RWPE2 (cell line): Measurements from ENCODE around the gene PRG2.

Experiments
- ATAC-seq: fragments of 200-7000 bp; cut with Tn5 transposase; 3 replicates; pipeline ENCODE4 v1.9.1; 2021; ENCODE audit warnings: low read depth
- DNase-seq: peaks from one replicate; pipeline ENCODE4 v3.0.0-alpha.2; 2020; ENCODE audit warnings: low spot score
- H3K27ac ChIP-seq: fragments of 450-650 bp; 2 replicates; pipeline ENCODE4 v1.5.1; 2017; ENCODE audit warnings: mild to moderate bottlenecking; ENCODE audit not compliant: poor library complexity, severe bottlenecking
- H3K27me3 ChIP-seq: fragments of 250-450 bp; sonication (Bioruptor Pico); 2 replicates; pipeline ENCODE4 v1.5.1; 2021; ENCODE audit warnings: mild to moderate bottlenecking, moderate library complexity; ENCODE audit not compliant: insufficient read depth, poor library complexity, severe bottlenecking
- H3K36me3 ChIP-seq: fragments of 250-450 bp; sonication (Bioruptor Pico); 2 replicates; pipeline ENCODE4 v1.5.1; 2020; ENCODE audit warnings: low read depth, mild to moderate bottlenecking, moderate library complexity
- H3K4me1 ChIP-seq: fragments of 250-450 bp; sonication (Bioruptor Pico); 2 replicates; pipeline ENCODE4 v1.5.1; 2021; ENCODE audit warnings: mild to moderate bottlenecking, moderate library complexity; ENCODE audit not compliant: insufficient read depth, poor library complexity, severe bottlenecking
- H3K4me3 ChIP-seq: fragments of 250-450 bp; sonication (Bioruptor Pico); 2 replicates; pipeline ENCODE4 v1.5.1; 2021; ENCODE audit warnings: mild to moderate bottlenecking, moderate library complexity; ENCODE audit not compliant: severe bottlenecking
- H3K9me3 ChIP-seq: fragments of 250-450 bp; sonication (Bioruptor Pico); 2 replicates; pipeline ENCODE4 v1.5.1; 2021; ENCODE audit warnings: mild to moderate bottlenecking, moderate library complexity; ENCODE audit not compliant: severe bottlenecking
- CTCF ChIP-seq: fragments of 450-650 bp; IDR thresholded peaks from one replicate; pipeline ENCODE4 v1.5.1; 2017; ENCODE audit warnings: mild to moderate bottlenecking, moderate library complexity; ENCODE audit not compliant: poor library complexity, severe bottlenecking

Gene PRG2

GRCh38 chr11:57394203-57394965 is 3.9 kb upstream of the PRG2 start:
- Histone ChIP-seq H3K4me1 (peaks cover 6% of the 10 kb centered on the region), H3K27ac (no peak overlapping the region), H3K4me3 (no peak overlapping the region), H3K27me3 (no peaks in the 10 kb centered on the region), H3K9me3 (no peaks in the 10 kb centered on the region), H3K36me3 (no peaks in the 10 kb centered on the region)
- ATAC-seq (no peak), DNase-seq (no peak)
- no peak for TF ChIP-seq CTCF

- Histone ChIP-seq H3K27ac (no peak overlapping the region), H3K4me1 (no peaks in the 10 kb centered on the region), H3K36me3 (no peaks in the 10 kb centered on the region), H3K27me3 (no peaks in the 10 kb centered on the region), H3K9me3 (no peaks in the 10 kb centered on the region), H3K4me3 (no peak overlapping the region)
- ATAC-seq (no peak), DNase-seq (no peak)
- TF ChIP-seq CTCF = no peak
Observed at GRCh38 chr11:57392763-57393105, 2.3 kb upstream of the PRG2 start.

GRCh38 chr11:57392066-57392762 is 1.8 kb upstream of the PRG2 start:
- Histone ChIP-seq H3K27ac (no peak overlapping the region), H3K4me1 (no peaks in the 10 kb centered on the region), H3K4me3 (no peak overlapping the region), H3K36me3 (no peaks in the 10 kb centered on the region), H3K9me3 (no peaks in the 10 kb centered on the region), H3K27me3 (no peaks in the 10 kb centered on the region)
- TF ChIP-seq CTCF = no peak
- DNase-seq (no peak), ATAC-seq (no peak)

- Histone ChIP-seq H3K4me1 (no peaks in the 10 kb centered on the region), H3K9me3 (no peaks in the 10 kb centered on the region), H3K27me3 (no peaks in the 10 kb centered on the region), H3K27ac (no peak overlapping the region), H3K4me3 (no peak overlapping the region), H3K36me3 (no peaks in the 10 kb centered on the region)
- DNase-seq = no peak
- ATAC-seq = no peak
- TF ChIP-seq CTCF = no peak
Observed at GRCh38 chr11:57391539-57391938, 1.1 kb upstream of the PRG2 start.

GRCh38 chr11:57391111-57391510 is 661 bp upstream of the PRG2 start:
- no peak overlapping the region for H3K4me3 ChIP-seq
- no peaks in the 10 kb centered on the region for H3K4me1 ChIP-seq
- H3K27ac ChIP-seq = no peak overlapping the region
- ATAC-seq (no peak), DNase-seq (no peak)
- no peaks in the 10 kb centered on the region for H3K36me3 ChIP-seq
- H3K9me3 ChIP-seq = no peaks in the 10 kb centered on the region
- no peaks in the 10 kb centered on the region for H3K27me3 ChIP-seq
- no peak for TF ChIP-seq CTCF
